IMR-90 (cell line): ENCODE data around the gene SMAP1.

Experiments used
- MXI1 ChIP-seq: IDR thresholded peaks from 2 replicates; pipeline ENCODE4 v1.6.1; 2012; ENCODE audit warnings: low read depth, mild to moderate bottlenecking, low read length, moderate library complexity, borderline replicate concordance
- POLR2A ChIP-seq: IDR thresholded peaks from 2 replicates; pipeline ENCODE4 v1.6.1; 2012; ENCODE audit warnings: mild to moderate bottlenecking, low read depth, low read length
- RAD21 ChIP-seq: IDR thresholded peaks from 2 replicates; pipeline ENCODE4 v1.6.1; 2012; ENCODE audit warnings: low read length, improper control_type of control experiment
- RCOR1 ChIP-seq: IDR thresholded peaks from 2 replicates; pipeline ENCODE4 v1.6.1; 2012; ENCODE audit warnings: mild to moderate bottlenecking, low read length, improper control_type of control experiment; ENCODE audit not compliant: insufficient replicate concordance
- RFX5 ChIP-seq: IDR thresholded peaks from 2 replicates; pipeline ENCODE4 v1.8.0; 2012; ENCODE audit warnings: low read depth, mild to moderate bottlenecking, low read length, moderate library complexity
- TF ChIP-seq, protein P1 (sequence below): conservative IDR thresholded peaks from 2 replicates; pipeline ENCODE4 v1.5.1; 2012; ENCODE audit warnings: mild to moderate bottlenecking, low read depth, low read length, improper control_type of control experiment

DNA sequence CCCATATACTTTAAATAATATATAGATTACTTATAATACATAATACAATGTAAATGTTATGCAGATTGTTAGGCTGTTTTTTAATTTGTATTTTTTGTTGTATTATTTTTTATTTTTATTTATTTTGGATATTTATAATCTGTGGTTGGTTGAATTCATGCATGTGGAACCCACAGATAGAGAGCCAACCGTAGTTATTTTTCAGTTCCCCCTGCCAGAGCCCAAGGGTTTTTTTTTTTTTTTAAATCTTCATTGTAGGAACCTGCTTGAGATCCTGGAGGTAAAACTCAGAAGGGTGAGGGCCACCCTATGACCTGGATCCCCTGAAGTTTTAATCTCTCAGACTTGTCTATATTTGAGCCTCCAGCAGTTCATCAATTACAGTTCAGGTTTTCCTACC lies 156.0 kb downstream of the SMAP1 start:
- TF ChIP-seq, protein P1, sequence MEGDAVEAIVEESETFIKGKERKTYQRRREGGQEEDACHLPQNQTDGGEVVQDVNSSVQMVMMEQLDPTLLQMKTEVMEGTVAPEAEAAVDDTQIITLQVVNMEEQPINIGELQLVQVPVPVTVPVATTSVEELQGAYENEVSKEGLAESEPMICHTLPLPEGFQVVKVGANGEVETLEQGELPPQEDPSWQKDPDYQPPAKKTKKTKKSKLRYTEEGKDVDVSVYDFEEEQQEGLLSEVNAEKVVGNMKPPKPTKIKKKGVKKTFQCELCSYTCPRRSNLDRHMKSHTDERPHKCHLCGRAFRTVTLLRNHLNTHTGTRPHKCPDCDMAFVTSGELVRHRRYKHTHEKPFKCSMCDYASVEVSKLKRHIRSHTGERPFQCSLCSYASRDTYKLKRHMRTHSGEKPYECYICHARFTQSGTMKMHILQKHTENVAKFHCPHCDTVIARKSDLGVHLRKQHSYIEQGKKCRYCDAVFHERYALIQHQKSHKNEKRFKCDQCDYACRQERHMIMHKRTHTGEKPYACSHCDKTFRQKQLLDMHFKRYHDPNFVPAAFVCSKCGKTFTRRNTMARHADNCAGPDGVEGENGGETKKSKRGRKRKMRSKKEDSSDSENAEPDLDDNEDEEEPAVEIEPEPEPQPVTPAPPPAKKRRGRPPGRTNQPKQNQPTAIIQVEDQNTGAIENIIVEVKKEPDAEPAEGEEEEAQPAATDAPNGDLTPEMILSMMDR, result no peak
- TF ChIP-seq POLR2A, result no peak
- no peak for TF ChIP-seq RFX5
- no peak for TF ChIP-seq MXI1
- no peak for TF ChIP-seq RAD21
- TF ChIP-seq RCOR1, result no peak
